GM10266 (cell line): Measurements from ENCODE around the gene DOK3.

Source experiments
- DNase-seq: peaks from one replicate; pipeline ENCODE4 v3.0.0; 2012; ENCODE audit errors: extremely low spot score
- CTCF ChIP-seq: IDR thresholded peaks from 2 replicates; pipeline ENCODE4 v1.5.1; 2012; ENCODE audit warnings: mild to moderate bottlenecking, low read depth; ENCODE audit not compliant: control insufficient read depth, insufficient read depth; ENCODE audit errors: missing control alignments

The DOK3 gene

DNA sequence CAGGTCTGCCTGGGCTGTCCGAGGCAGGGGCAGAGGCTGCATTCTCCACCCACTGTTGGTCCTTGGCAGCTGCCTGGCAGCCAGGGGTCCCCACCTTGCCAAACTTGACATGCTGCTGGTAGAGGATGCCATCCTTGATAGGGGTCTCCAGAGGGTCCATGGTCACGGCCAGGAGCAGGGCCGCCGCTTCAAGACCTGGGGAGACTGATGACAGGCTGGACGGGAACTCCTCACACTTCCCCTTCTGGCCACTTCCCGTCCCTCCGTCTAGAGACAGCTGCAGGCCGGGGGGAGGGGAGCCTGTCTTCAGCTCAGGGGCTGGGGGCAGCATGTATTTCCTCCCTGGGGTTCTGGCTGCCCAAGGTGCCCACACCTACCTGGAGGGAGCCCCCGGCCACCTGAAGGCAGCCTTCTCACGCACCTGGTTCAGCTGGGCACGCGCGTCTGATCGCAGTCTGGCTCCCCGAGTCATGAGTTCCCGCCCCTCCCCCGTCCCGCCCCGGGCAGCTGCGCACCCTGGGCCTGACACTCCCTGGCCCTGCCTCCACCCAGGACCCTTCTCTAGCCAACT, at the start of gene DOK3:
Gene DOK3 (minus strand): TSS at position 446 of the 571 bp plus-strand sequence. CDS start 286 bp downstream, at position 160.
- no peak for TF ChIP-seq CTCF
- DNase-seq: no peak

DNA sequence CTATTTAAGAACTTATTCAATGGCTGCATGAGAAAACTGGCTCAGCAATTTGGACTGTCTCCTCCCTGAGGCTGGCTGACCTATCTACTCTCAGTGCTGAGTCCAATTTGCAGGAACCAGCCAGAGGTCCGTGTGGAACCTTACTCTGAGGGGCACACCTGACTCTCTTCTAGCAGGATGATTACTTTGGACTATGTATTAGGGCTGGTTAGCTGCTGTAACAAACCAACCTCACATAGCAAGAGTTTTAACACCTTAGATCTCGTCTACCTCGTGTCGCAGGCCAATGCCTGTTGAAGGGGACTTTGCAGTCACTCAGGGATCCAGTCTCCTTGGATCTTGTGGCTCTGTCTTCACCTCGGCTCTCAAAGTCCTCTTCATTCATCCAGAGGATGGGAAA, 48.2 kb upstream of the DOK3 start:
- TF ChIP-seq CTCF: no peak
- DNase-seq: no peak

DNA sequence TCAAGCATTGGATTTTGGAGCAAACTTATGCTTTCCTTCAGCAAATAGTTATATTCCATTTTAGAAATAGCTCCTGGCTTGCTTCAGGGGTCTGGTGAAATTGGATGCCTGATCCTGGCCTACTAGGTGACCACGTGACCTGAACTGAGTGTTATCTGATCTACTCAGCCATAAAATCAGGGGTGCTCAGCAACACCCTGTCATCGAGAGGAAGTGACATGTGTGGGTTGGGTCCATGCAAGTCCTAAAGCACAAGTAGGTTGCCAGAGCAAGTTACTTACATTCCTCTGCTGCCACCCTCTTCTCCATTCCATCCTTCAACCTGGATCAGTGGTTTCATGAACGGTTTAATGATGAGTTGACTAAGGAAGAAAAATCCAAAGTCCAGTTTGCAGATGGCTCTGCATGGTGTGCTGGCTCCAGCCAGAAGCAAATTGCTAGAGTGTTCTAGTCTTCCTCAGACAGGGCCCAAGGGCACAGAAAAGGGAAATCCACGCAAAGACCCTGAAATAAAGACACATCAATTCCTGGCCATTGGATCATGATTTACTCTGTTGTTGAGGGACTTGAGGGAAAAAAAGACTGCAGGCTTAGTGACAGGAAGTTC, 47.5 kb upstream of the DOK3 start:
- DNase-seq: no peak

GRCh38 chr5:177555665-177556064, 46.0 kb upstream of the DOK3 start:
- TF ChIP-seq CTCF: no peak
- no peak for DNase-seq

More for the DNA sequence above, 47.5 kb upstream of the DOK3 start:
- TF ChIP-seq CTCF: no peak

- no peak for DNase-seq
- TF ChIP-seq CTCF: no peak
These were observed 45.6 kb upstream of the DOK3 start for GRCh38 chr5:177555228-177555627.

- peak; percentile 5 for TF ChIP-seq CTCF
- peak; percentile 100 for DNase-seq
These were observed 45.0 kb upstream of the DOK3 start, which contains the start of gene FAM193B for GRCh38 chr5:177554474-177555111. Gene FAM193B (minus strand): TSS chr5:177554563. CDS start chr5:177554458, 105 bp downstream.
